ENCODE measurements around the gene CHN1. TPM values are rescaled to one million over a fixed set of nuclear protein-coding genes. Genes with fewer than 3 reads are reported as not detected.
A peak's percentile ranks its signal among the peaks of the same experiment; 100 is the strongest.

CHN1 gene
- total and polyA plus RNA-seq, 12 donors: 6.1 to 26.5 (median 15.7) TPM

GRCh38 chr2:175008009-175008408 lies 2.8 kb upstream of the CHN1 start:
- no peak overlapping the region for H3K4me3 ChIP-seq

GRCh38 chr2:175007510-175007909 lies 2.3 kb upstream of the CHN1 start:
- WGBS, 2 donors: 63 to 71% methylated on average over 3 of the region's 3 CpGs
- TF ChIP-seq CTCF (IDR thresholded peaks at IDR 0.05): no peak
- no peak for DNase-seq
- ATAC-seq: no peak
- H3K27ac ChIP-seq: peak overlapping the region in 2 of 10 donors; percentile 5 to 20
- no peak overlapping the region for H3K4me3 ChIP-seq
- H3K36me3 ChIP-seq: no peaks in the 10 kb centered on the region
- peaks cover 0 to 74% (median 33%) of the 10 kb centered on the region in 9 donors for H3K4me1 ChIP-seq
- intact Hi-C loops (cut with DNase I): loop anchor here in 1 of 10 donors (10.0 kb wide), 1 partner anchor 157 kb away; the partner anchor contains the start of gene ATF2
- H3K9me3 ChIP-seq: no peaks in the 10 kb centered on the region
- H3K27me3 ChIP-seq: peaks cover 0 to 63% (median 0%) of the 10 kb centered on the region in 7 donors

More at GRCh38 chr2:175008009-175008408, 2.8 kb upstream of the CHN1 start:
- Histone ChIP-seq H3K9me3 (no peaks in the 10 kb centered on the region), H3K4me1 (peaks cover 0 to 69% (median 29%) of the 10 kb centered on the region in 9 donors), H3K27ac (peak overlapping the region in 3 of 10 donors; percentile 20 to 61 (median 53)), H3K36me3 (no peaks in the 10 kb centered on the region), H3K27me3 (peaks cover 0 to 58% (median 0%) of the 10 kb centered on the region in 7 donors)
- no peak for DNase-seq
- no peak for TF ChIP-seq CTCF (IDR thresholded peaks at IDR 0.05)
- ATAC-seq: no peak
- 50 to 55% methylated on average over 4 of the region's 4 CpGs for WGBS, 2 donors
- intact Hi-C loops (cut with DNase I): loop anchor here in 1 of 10 donors (10.0 kb wide), 1 partner anchor 157 kb away; the partner anchor contains the start of gene ATF2

GRCh38 chr2:175006281-175006680 lies 1.1 kb upstream of the CHN1 start:
- no peaks in the 10 kb centered on the region for H3K36me3 ChIP-seq
- peaks cover 0 to 79% (median 30%) of the 10 kb centered on the region in 9 donors for H3K4me1 ChIP-seq
- WGBS, 2 donors: 91 to 95% methylated on average over 2 of the region's 2 CpGs
- intact Hi-C loops (cut with DNase I): loop anchor here in 1 of 10 donors (10.0 kb wide), 1 partner anchor 159 kb away; the partner anchor contains the start of gene ATF2
- peak overlapping the region in 1 of 10 donors; percentile 93 for H3K27ac ChIP-seq
- peaks cover 0 to 74% (median 0%) of the 10 kb centered on the region in 7 donors for H3K27me3 ChIP-seq
- ATAC-seq: no peak
- TF ChIP-seq CTCF (IDR thresholded peaks at IDR 0.05): no peak
- H3K9me3 ChIP-seq: no peaks in the 10 kb centered on the region
- H3K4me3 ChIP-seq: no peak overlapping the region
- no peak for DNase-seq

GRCh38 chr2:175005733-175006264 lies 618 bp upstream of the CHN1 start:
- Histone ChIP-seq H3K27me3 (peaks cover 0 to 75% (median 0%) of the 10 kb centered on the region in 7 donors), H3K27ac (peak overlapping the region in 9 of 10 donors; percentile 86 to 93 (median 91)), H3K9me3 (no peaks in the 10 kb centered on the region), H3K4me1 (peaks cover 0 to 78% (median 27%) of the 10 kb centered on the region in 9 donors), H3K36me3 (no peaks in the 10 kb centered on the region), H3K4me3 (peak overlapping the region; percentile 65 to 97 (median 86))
- DNase-seq (no peak), ATAC-seq (peak in 4 of 8 donors; percentile 73 to 77 (median 75))
- intact Hi-C loops (cut with DNase I): loop anchor here in 1 of 10 donors (10.0 kb wide), 1 partner anchor 159 kb away; the partner anchor contains the start of gene ATF2
- WGBS, 2 donors: 33 to 36% methylated on average over 9 of the region's 9 CpGs
- no peak for TF ChIP-seq CTCF (IDR thresholded peaks at IDR 0.05)
